Coronary artery (tissue), 2 donors: Measurements from ENCODE around the gene COL27A1.

Experiments used
- DNase-seq: peaks from one replicate; pipeline ENCODE4 v3.0.0-alpha.2; 2017; ENCODE audit warnings: low spot score
- H3K27ac ChIP-seq, 2 donors: fragments of 200-600 bp; sonication (generic); one replicate each; pipeline ENCODE4 v1.5.1; 2016 to 2019
- H3K4me3 ChIP-seq: fragments of 200-600 bp; sonication (generic); 2 replicates; pipeline ENCODE4 v1.5.1; 2016; ENCODE audit warnings: mild to moderate bottlenecking, moderate library complexity
- TF ChIP-seq, protein P1 (sequence below): fragments of 200-600 bp; sonication (generic); IDR thresholded peaks from one replicate; pipeline ENCODE4 v1.5.1; 2019; ENCODE audit warnings: antibody characterized with exemption

Gene COL27A1

DNA sequence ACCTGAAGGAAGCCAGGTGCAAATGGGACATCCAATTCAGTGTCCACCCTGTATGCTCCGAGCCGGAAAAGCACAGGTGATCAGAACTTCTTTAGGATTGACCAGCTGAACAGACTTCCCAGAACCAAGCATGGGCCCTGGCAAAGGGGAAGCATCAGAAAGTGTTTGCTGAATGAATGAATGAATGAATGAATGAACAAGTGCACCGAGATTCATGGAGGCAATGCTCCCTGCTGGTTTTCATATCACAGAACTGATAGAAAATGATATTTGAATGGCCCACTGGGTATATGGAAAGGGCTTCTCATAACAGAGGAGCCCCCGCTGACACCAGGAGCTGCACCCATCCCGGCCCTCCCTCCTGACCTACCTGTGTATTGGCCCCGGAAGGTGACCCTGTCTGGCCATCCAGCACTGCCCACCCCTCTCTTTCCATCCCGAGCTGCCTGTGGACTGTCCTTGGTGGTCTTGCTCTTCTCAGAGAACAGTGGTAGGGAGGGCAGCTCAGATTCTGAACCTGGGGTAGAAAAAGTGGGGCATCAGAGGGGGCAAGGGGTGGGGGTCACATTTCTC, 190.2 kb downstream of the COL27A1 start:
- no peak for DNase-seq
- Histone ChIP-seq H3K4me3 (no peak overlapping the region), H3K27ac (no peak overlapping the region)
- TF ChIP-seq, protein P1, sequence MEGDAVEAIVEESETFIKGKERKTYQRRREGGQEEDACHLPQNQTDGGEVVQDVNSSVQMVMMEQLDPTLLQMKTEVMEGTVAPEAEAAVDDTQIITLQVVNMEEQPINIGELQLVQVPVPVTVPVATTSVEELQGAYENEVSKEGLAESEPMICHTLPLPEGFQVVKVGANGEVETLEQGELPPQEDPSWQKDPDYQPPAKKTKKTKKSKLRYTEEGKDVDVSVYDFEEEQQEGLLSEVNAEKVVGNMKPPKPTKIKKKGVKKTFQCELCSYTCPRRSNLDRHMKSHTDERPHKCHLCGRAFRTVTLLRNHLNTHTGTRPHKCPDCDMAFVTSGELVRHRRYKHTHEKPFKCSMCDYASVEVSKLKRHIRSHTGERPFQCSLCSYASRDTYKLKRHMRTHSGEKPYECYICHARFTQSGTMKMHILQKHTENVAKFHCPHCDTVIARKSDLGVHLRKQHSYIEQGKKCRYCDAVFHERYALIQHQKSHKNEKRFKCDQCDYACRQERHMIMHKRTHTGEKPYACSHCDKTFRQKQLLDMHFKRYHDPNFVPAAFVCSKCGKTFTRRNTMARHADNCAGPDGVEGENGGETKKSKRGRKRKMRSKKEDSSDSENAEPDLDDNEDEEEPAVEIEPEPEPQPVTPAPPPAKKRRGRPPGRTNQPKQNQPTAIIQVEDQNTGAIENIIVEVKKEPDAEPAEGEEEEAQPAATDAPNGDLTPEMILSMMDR, result no peak

GRCh38 chr9:114346146-114346545, 190.8 kb downstream of the COL27A1 start:
- Histone ChIP-seq H3K4me3 (no peak overlapping the region), H3K27ac (no peak overlapping the region)
- no peak for DNase-seq
- TF ChIP-seq, protein P1, result no peak

DNA sequence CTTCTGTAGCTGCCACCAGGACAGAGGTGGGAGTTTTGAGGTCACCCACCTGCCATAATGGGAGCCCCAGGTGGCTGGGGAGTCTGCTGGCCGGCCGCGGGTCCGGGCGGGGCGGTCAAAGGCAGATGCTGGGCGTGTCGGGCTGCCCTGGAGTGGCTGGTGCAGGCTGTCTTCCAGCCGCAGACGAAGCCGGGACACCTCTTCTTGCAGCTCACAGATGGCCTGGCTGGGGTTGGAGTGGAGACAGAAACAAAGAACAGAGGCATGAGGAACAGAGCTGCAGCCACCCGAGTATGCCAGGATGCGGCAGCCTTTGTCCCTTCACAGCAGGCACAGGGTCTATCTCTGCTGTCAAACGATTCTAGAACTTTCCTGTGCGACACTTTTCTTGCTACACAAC, 192.3 kb downstream of the COL27A1 start:
- Histone ChIP-seq H3K27ac (no peak overlapping the region), H3K4me3 (no peak overlapping the region)
- TF ChIP-seq, protein P1, result no peak
- DNase-seq, result no peak

DNA sequence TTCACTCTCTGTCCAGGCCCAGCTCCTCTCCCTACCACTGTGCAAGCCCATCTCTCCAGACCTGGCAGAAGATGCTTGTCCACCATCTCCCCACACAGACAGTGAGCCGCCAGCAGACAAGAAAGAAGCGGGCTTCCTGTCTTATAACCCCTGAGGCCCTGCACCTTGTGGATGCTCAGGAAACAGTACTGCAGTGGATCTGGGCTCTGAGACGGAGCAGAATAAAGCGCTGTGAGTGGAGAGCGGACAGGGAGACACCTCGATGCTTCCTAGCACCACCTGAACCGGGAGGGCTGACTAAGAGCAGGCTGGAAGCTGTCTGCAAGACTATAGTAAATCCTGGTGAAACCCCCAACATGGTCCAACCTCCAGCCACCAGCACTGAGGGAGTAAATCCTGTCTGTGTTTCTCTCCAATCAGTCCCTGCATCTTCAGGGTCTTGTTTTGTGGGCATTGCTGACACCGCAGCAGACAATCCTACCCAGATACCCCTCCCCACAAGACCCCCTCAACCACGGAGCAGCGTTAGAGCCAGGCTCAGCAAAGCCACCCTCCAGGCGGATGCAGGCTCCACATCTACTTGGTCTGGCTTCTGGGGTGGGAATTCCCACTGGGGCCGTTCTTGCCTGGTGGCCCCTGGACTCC, 193.0 kb downstream of the COL27A1 start:
- no peak for DNase-seq
- Histone ChIP-seq H3K27ac (peak overlapping the region; percentile 41 to 76), H3K4me3 (no peak overlapping the region)
- TF ChIP-seq, protein P1, result no peak

- H3K4me3 ChIP-seq, result no peak overlapping the region
- TF ChIP-seq, protein P1, result no peak
- DNase-seq, result peak; percentile 90
- H3K27ac ChIP-seq, result peak overlapping the region; percentile 41 to 76
These were observed 193.7 kb downstream of the COL27A1 start for GRCh38 chr9:114348906-114349482.

DNA sequence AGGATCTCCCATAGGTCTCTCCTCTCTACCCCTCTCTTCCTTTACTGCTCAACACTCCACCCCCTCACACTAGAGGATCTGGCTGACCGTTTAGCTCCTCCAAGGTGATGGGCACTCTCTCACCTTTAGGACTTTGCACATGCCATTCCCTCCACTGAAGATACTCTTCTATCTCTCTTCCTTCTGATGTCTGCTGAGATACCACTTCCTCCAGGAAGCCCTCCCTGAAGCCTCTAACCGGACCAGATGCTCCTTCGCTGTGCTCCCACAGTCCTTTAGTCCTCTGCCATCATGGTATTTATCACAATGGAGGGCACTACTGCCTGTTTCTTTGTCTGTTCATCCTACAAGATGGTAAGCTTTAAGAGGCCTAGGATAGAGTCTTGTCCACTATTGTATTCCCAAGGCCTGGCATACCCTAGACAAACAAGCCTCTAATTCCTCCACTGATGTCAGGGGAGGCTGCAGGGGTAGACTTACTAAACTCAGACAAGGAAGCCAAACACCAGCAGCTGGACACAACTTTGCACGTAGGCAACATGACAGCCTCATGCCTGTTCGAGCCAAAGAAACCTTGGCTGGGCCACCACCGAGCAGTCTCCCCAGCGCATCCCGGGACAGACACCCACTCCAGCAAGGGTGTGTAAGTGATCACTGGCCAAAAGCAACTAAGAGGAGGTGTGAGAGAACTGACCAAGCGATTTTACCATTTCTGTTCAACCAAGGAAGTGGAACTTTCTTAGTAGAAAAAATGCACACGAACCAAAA, 194.6 kb downstream of the COL27A1 start:
- no peak for DNase-seq
- Histone ChIP-seq H3K27ac (peak overlapping the region; percentile 35 to 57), H3K4me3 (no peak overlapping the region)
- TF ChIP-seq, protein P1, result no peak
